GM23338 (cell line): ENCODE measurements around the gene RAP1A.

Source experiments
- CREB1 ChIP-seq: fragments of 250-450 bp; sonication (Bioruptor Pico); IDR thresholded peaks from 2 replicates; pipeline ENCODE4 v1.5.0; 2020; ENCODE audit warnings: low read depth, mild to moderate bottlenecking, moderate library complexity
- EZH2 ChIP-seq: fragments of 200-600 bp; sonication (generic); IDR thresholded peaks from one replicate; pipeline ENCODE4 v1.8.0; 2017; ENCODE audit warnings: antibody characterized with exemption, mild to moderate bottlenecking, low read depth; ENCODE audit not compliant: unreplicated experiment
- EZH2phosphoT487 ChIP-seq: fragments of 200-600 bp; sonication (generic); IDR thresholded peaks from one replicate; pipeline ENCODE4 v1.8.1; 2018; ENCODE audit warnings: antibody characterized with exemption; ENCODE audit not compliant: unreplicated experiment
- JUNB ChIP-seq: IDR thresholded peaks from one replicate; pipeline ENCODE4 v1.6.1; 2016; ENCODE audit warnings: antibody characterized with exemption; ENCODE audit not compliant: unreplicated experiment
- NANOG ChIP-seq: IDR thresholded peaks from 2 replicates; pipeline ENCODE4 v1.6.1; 2016; ENCODE audit warnings: antibody characterized with exemption, borderline replicate concordance
- POLR2AphosphoS5 ChIP-seq: IDR thresholded peaks from 2 replicates; pipeline ENCODE4 v1.6.1; 2016; ENCODE audit warnings: antibody characterized with exemption, low read depth
- STAT1 ChIP-seq: IDR thresholded peaks from one replicate; pipeline ENCODE4 v1.6.1; 2016; ENCODE audit warnings: antibody characterized with exemption; ENCODE audit not compliant: unreplicated experiment
- ZNF114 ChIP-seq: fragments of 250-450 bp; sonication (Bioruptor Pico); IDR thresholded peaks from 2 replicates; pipeline ENCODE4 v1.5.0; 2020; ENCODE audit warnings: mild to moderate bottlenecking, moderate library complexity
- ZNF331 ChIP-seq: fragments of 250-450 bp; sonication (Bioruptor Pico); IDR thresholded peaks from 2 replicates; pipeline ENCODE4 v1.5.0; 2020; ENCODE audit warnings: low read depth, mild to moderate bottlenecking, moderate library complexity
- TF ChIP-seq, protein P1 (sequence below), 2 experiments: fragments of 200-600 bp in 1 of 2; sonication (generic) in 1 of 2; conservative IDR thresholded peaks; 2 replicates each; pipeline versions ENCODE4 v1.5.1 to v1.6.1; 2016 to 2017; ENCODE audit warnings: antibody characterized with exemption in 2 of 2, low read depth in 2 of 2, mild to moderate bottlenecking in 2 of 2, moderate library complexity in 1 of 2
- TF ChIP-seq, protein P2 (sequence below): IDR thresholded peaks from one replicate; pipeline ENCODE4 v1.6.1; 2018; ENCODE audit warnings: antibody characterized with exemption; ENCODE audit not compliant: unreplicated experiment
- TF ChIP-seq, protein P3 (sequence below): fragments of 250-450 bp; sonication (Bioruptor Pico); IDR thresholded peaks from 2 replicates; pipeline ENCODE4 v1.5.0; 2020; ENCODE audit warnings: mild to moderate bottlenecking, moderate library complexity

DNA sequence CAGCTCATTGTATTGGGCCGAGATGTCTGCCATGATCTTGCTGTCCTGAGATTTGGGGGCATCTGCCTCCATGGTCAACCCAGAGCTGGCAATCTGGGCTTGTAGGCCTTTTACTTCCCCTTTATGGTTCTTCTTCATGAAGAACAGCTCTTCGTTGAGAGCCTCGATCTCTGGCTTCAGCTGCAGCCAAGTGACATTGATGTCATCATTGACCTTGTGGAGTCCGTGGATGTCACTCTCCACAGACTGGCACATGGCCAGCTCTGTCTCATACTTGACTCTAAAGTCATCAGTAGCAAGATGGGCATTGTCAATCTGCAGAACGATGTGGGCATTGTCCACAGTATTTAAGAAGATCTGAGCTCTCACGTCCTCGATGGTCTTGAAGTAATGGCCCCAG is 29.2 kb downstream of the RAP1A start:
- TF ChIP-seq EZH2 (no peak), POLR2AphosphoS5 (no peak), CREB1 (no peak), EZH2phosphoT487 (no peak), NANOG (no peak), JUNB (no peak), ZNF331 (no peak), STAT1 (no peak), ZNF114 (no peak)
- TF ChIP-seq, protein P1, sequence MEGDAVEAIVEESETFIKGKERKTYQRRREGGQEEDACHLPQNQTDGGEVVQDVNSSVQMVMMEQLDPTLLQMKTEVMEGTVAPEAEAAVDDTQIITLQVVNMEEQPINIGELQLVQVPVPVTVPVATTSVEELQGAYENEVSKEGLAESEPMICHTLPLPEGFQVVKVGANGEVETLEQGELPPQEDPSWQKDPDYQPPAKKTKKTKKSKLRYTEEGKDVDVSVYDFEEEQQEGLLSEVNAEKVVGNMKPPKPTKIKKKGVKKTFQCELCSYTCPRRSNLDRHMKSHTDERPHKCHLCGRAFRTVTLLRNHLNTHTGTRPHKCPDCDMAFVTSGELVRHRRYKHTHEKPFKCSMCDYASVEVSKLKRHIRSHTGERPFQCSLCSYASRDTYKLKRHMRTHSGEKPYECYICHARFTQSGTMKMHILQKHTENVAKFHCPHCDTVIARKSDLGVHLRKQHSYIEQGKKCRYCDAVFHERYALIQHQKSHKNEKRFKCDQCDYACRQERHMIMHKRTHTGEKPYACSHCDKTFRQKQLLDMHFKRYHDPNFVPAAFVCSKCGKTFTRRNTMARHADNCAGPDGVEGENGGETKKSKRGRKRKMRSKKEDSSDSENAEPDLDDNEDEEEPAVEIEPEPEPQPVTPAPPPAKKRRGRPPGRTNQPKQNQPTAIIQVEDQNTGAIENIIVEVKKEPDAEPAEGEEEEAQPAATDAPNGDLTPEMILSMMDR (conservative IDR thresholded peaks at IDR 0.05; ENCODE audit: low read depth in 2 of 2) = no peak
- TF ChIP-seq, protein P2, sequence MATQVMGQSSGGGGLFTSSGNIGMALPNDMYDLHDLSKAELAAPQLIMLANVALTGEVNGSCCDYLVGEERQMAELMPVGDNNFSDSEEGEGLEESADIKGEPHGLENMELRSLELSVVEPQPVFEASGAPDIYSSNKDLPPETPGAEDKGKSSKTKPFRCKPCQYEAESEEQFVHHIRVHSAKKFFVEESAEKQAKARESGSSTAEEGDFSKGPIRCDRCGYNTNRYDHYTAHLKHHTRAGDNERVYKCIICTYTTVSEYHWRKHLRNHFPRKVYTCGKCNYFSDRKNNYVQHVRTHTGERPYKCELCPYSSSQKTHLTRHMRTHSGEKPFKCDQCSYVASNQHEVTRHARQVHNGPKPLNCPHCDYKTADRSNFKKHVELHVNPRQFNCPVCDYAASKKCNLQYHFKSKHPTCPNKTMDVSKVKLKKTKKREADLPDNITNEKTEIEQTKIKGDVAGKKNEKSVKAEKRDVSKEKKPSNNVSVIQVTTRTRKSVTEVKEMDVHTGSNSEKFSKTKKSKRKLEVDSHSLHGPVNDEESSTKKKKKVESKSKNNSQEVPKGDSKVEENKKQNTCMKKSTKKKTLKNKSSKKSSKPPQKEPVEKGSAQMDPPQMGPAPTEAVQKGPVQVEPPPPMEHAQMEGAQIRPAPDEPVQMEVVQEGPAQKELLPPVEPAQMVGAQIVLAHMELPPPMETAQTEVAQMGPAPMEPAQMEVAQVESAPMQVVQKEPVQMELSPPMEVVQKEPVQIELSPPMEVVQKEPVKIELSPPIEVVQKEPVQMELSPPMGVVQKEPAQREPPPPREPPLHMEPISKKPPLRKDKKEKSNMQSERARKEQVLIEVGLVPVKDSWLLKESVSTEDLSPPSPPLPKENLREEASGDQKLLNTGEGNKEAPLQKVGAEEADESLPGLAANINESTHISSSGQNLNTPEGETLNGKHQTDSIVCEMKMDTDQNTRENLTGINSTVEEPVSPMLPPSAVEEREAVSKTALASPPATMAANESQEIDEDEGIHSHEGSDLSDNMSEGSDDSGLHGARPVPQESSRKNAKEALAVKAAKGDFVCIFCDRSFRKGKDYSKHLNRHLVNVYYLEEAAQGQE = no peak
- TF ChIP-seq, protein P3, sequence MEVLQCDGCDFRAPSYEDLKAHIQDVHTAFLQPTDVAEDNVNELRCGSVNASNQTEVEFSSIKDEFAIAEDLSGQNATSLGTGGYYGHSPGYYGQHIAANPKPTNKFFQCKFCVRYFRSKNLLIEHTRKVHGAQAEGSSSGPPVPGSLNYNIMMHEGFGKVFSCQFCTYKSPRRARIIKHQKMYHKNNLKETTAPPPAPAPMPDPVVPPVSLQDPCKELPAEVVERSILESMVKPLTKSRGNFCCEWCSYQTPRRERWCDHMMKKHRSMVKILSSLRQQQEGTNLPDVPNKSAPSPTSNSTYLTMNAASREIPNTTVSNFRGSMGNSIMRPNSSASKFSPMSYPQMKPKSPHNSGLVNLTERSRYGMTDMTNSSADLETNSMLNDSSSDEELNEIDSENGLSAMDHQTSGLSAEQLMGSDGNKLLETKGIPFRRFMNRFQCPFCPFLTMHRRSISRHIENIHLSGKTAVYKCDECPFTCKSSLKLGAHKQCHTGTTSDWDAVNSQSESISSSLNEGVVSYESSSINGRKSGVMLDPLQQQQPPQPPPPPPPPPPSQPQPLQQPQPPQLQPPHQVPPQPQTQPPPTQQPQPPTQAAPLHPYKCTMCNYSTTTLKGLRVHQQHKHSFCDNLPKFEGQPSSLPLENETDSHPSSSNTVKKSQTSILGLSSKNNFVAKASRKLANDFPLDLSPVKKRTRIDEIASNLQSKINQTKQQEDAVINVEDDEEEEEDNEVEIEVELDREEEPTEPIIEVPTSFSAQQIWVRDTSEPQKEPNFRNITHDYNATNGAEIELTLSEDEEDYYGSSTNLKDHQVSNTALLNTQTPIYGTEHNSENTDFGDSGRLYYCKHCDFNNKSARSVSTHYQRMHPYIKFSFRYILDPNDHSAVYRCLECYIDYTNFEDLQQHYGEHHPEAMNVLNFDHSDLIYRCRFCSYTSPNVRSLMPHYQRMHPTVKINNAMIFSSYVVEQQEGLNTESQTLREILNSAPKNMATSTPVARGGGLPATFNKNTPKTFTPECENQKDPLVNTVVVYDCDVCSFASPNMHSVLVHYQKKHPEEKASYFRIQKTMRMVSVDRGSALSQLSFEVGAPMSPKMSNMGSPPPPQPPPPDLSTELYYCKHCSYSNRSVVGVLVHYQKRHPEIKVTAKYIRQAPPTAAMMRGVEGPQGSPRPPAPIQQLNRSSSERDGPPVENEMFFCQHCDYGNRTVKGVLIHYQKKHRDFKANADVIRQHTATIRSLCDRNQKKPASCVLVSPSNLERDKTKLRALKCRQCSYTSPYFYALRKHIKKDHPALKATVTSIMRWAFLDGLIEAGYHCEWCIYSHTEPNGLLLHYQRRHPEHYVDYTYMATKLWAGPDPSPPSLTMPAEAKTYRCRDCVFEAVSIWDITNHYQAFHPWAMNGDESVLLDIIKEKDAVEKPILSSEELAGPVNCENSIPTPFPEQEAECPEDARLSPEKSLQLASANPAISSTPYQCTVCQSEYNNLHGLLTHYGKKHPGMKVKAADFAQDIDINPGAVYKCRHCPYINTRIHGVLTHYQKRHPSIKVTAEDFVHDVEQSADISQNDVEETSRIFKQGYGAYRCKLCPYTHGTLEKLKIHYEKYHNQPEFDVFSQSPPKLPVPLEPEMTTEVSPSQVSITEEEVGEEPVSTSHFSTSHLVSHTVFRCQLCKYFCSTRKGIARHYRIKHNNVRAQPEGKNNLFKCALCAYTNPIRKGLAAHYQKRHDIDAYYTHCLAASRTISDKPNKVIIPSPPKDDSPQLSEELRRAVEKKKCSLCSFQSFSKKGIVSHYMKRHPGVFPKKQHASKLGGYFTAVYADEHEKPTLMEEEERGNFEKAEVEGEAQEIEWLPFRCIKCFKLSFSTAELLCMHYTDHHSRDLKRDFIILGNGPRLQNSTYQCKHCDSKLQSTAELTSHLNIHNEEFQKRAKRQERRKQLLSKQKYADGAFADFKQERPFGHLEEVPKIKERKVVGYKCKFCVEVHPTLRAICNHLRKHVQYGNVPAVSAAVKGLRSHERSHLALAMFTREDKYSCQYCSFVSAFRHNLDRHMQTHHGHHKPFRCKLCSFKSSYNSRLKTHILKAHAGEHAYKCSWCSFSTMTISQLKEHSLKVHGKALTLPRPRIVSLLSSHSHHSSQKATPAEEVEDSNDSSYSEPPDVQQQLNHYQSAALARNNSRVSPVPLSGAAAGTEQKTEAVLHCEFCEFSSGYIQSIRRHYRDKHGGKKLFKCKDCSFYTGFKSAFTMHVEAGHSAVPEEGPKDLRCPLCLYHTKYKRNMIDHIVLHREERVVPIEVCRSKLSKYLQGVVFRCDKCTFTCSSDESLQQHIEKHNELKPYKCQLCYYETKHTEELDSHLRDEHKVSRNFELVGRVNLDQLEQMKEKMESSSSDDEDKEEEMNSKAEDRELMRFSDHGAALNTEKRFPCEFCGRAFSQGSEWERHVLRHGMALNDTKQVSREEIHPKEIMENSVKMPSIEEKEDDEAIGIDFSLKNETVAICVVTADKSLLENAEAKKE (CRISPR knock-in tag) = no peak
